ENCODE measurements around the gene HSPG2. TPM values are rescaled to one million over a fixed set of nuclear protein-coding genes. Genes with fewer than 3 reads are reported as not detected.

HSPG2 gene
- total and polyA plus RNA-seq, 2 of the 13 experiments (the other 11 are each of a cell fraction or from before 2014, with no cell fraction given) = 9.1 to 13.1 TPM

- TF ChIP-seq ZUFSP (CRISPR knock-in tag; IDR thresholded peaks at IDR 0.05; ENCODE audit: borderline replicate concordance) (no peak), MED8 (CRISPR knock-in tag; IDR thresholded peaks at IDR 0.05; ENCODE audit: insufficient replicate concordance) (peak; percentile 92), ELF1 (CRISPR knock-in tag; IDR thresholded peaks at IDR 0.05) (peak; percentile 95), CENPX (CRISPR knock-in tag; IDR thresholded peaks at IDR 0.05) (no peak), TIGD3 (CRISPR knock-in tag; IDR thresholded peaks at IDR 0.05; ENCODE audit: borderline replicate concordance) (0 out of 2 replicates have a peak, but pooled peaks have one; percentile 19), ZNF883 (CRISPR knock-in tag; IDR thresholded peaks at IDR 0.05; ENCODE audit: not compliant biosample characterization) (peak; percentile 69), ZNF460 (CRISPR knock-in tag; IDR thresholded peaks at IDR 0.05; ENCODE audit: borderline replicate concordance) (no peak), ZNF234 (CRISPR knock-in tag; conservative IDR thresholded peaks at IDR 0.05) (0 out of 2 replicates have a peak, but pooled peaks have one; percentile 79), NKX3-1 (CRISPR knock-in tag; IDR thresholded peaks at IDR 0.05) (no peak), BCLAF1 (IDR thresholded peaks at IDR 0.05) (no peak), ZSCAN5A (CRISPR knock-in tag; IDR thresholded peaks at IDR 0.05; ENCODE audit: borderline replicate concordance) (no peak), ARHGAP35 (CRISPR knock-in tag; IDR thresholded peaks at IDR 0.05; ENCODE audit: borderline replicate concordance) (no peak; the same call in 1 of the 2 replicates), FOXP1 (IDR thresholded peaks at IDR 0.05) (no peak), FOXP1 (CRISPR knock-in tag; IDR thresholded peaks at IDR 0.05) (0 out of 2 replicates have a peak, but pooled peaks have one; percentile 8), AGO2 (optimal IDR thresholded peaks at IDR 0.05; ENCODE audit: low read depth, low read length) (peak; percentile 77), ZGPAT (CRISPR knock-in tag; IDR thresholded peaks at IDR 0.05) (peak; percentile 70), ETV6 (CRISPR knock-in tag; conservative IDR thresholded peaks at IDR 0.05) (no peak), HDAC2 (CRISPR knock-in tag; IDR thresholded peaks at IDR 0.05) (peak; percentile 53; the same call in 1 of the 2 replicates), ATF7 (IDR thresholded peaks at IDR 0.05) (peak; percentile 90), ATF7 (CRISPR knock-in tag; IDR thresholded peaks at IDR 0.05) (peak; percentile 79; the same call in 1 of the 2 replicates), PAF1 (CRISPR knock-in tag; IDR thresholded peaks at IDR 0.05) (no peak)
Measured at GRCh38 chr1:21782868-21783678, 154.0 kb downstream of the HSPG2 start, which contains the start of gene USP48 (continued).
